GM21786 (cell line): ENCODE results near the gene SCN4A.
"Not testable (repeated sequence)": the region's sequence is repeated elsewhere in the genome, so short reads cannot be mapped to it uniquely, and the experiment has no call there.

Source experiments
- ATAC-seq: cut with Tn5 transposase; IDR thresholded peaks from one replicate; pipeline ENCODE4 v1.9.1; 2021; ENCODE audit not compliant: unreplicated experiment

SCN4A gene

DNA sequence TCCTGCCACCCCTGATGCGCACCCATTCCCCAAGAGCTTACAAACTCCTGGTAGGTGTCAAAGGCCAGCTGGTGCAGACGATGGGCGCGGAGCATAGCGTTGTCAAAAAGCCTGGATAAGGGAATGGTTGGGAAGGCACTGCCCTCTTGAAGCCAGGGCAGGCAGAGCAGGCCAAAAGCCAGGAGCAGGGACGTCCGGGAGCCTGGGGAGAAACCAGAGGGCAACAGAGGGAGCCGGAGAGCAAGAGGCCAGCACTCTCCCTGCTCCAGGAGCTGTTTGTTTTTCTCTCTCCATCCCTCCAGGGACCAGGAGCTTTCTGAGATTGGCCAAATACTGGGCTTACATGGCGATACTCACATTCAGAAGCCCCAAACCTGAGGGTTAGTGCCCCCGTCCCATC lies 54.4 kb downstream of the SCN4A start:
- ATAC-seq, result no peak

DNA sequence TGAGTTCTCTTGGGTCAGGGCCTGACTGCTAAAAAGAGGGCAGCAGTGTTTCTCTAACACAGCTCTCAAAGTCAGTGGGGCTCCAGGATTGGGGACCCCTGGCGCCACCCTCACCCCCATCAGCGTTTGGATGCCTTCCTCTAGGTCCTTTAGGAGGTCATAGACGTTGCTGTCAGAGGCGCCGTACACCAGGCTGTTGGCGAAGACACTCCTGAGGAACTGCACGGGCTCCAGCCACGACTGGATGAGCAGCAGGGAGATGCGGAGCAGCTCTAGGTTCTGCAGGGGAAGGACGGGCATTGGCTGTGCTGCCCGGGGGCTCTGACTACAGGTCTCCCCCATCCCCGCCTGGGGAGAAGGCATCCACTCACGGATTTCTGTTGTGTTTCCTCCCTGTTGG lies 55.1 kb downstream of the SCN4A start:
- no peak for ATAC-seq

DNA sequence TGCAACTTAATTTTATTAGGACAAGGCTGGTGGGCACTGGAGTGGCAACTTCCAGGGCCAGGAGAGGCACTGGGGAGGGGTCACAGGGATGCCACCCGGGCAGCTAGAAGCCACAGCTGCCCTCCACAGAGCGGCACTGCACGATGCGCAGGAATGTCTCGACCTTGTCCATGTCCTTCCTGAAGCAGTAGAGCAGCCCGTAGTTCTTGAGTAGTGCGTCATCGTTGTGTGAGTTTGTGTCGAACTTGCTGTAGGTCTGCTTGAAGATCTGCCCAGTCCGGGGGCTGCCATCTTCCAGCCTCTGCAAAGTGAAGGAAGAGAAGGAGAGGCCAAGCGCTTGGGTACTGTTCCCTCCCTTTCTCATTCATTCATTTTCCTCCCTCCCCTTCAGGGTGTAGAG lies 55.5 kb downstream of the SCN4A start:
- ATAC-seq, result not testable (repeated sequence)

DNA sequence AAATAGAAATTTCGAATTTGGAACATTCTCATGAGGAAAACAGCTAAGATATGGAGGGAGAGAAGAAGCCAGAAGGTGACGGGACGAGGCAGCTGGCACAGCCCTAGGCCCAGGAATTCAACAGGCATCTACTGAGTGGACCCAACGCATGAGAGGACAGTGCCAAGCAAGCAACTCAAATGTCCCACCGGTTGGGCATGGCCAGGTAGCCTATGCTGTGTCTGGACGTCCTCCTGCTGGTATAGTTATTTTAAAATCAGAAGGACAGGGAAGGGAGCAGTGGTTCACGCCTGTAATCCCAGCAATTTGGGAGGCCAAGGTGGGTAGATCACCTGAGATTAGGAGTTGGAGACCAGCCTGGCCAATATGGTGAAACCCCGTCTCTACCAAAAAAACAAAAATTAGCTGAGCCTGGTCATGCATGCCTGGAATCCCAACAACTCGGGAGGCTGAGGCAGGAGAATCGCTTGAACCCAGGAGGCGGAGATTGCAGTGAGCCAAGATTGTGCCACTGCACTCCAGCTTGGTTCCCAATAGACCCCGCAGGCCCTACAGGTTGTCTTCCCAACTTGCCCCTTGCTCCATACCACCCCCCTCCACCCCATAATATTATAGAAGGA lies 56.0 kb downstream of the SCN4A start:
- no peak for ATAC-seq

DNA sequence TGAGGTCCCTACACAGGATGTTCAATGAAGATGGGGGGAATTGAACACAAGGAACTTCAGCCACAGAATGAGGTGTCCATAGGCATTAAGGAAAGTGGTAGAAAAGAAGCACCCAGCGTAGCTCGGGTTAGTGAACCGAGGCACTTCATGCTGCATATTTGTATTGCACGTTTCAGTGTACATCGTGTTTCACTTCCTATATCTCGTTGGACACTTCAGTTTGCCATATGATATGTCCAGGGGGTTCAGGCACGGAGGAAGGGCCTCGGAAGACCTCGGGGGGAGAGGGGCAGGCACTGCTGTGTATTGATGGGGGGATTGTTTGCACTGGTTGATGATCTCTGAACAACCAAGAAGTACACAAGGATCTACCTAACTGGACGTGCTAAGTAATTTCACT lies 57.0 kb downstream of the SCN4A start:
- ATAC-seq, result peak; percentile 57

DNA sequence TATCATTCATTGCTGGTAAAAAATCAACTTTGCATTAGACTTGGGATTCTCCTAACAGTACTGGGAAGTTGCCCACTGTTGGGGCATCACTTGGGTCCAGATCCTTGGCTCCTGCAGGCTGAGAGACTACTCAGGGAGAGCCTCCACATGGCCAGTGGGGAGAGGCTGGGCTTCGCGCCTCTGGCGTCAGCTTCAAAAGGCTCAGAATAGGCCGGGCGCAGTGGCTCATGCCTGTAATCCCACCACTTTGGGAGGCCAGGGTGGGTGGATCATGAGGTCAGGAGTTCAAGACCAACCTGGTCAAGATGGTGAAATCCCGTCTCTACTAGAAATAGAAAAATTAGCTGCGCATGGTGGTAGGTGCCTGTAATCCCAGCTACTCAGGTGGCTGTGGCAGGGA lies 58.2 kb downstream of the SCN4A start:
- ATAC-seq, result no peak

DNA sequence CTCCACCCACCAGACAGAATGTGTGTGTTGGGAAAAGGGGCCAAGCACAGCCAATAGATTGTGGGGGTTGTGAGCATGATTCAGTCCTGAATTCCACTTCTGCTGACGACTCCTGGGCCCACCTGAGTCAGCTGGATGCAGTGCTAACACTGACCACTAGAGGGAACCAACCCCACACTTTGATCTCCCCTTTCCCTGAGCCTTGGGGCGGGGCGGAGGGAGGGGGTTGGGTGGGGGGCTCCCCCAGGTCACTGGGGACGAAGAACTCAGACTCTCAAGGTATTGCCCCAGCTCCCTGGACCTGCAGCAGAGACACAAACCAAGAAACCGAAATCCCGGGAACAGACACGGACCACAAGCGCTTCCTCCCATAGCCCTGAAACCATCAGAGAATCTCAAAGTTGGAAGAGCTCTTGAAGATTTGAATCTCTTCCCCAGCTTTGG lies 61.0 kb downstream of the SCN4A start:
- no peak for ATAC-seq

DNA sequence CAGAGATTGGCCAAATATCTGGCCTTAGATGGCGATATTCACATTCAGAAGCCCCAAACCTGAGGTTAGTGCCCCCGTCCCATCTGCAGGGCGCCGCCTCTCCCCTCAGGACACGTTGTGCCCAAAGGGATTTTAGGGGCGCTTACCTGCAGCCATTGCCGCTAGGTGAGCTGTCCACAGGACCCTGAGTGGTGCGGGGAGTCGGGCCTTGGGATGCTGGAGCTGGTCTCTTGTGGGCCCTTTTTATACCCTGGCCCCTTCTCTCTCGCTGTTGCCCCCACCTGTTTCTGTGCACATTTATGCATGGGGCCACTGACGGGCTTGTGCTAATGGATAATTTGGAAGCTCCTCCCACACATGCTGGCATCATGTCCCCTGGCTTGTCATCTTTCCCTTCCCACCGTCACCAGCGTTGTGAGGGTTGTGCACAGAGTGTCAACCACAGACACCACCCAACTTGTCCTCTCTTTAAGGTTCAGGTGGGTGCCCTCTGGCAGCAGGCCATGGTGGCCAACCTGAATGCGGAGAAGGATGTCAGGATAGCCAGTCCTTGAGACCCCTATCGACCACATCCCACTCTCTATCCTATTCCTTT lies 61.6 kb downstream of the SCN4A start, which contains the start of gene CSHL1:
Gene CSHL1 (minus strand): TSS at position 218 of the 595 bp plus-strand sequence. CDS start 62 bp downstream, at position 156.
- ATAC-seq, result no peak

DNA sequence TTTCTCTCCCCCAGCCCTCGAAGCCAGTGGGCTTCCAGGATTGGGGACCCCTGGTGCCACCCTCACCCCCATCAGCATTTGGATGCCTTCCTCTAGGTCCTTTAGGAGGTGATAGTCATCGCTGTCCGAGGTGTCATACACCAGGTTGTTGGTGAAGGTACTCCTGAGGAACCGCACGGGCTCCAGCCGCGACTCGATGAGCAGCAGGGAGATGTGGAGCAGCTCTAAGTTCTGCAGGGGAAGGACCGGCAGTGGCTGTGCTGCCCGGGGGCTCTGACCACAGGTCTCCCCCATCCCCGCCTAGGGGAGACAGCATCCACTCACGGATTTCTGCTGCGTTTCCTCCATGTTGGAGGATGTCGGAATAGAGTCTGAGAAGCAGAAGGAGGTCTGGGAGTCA lies 62.6 kb downstream of the SCN4A start:
- ATAC-seq, result no peak

DNA sequence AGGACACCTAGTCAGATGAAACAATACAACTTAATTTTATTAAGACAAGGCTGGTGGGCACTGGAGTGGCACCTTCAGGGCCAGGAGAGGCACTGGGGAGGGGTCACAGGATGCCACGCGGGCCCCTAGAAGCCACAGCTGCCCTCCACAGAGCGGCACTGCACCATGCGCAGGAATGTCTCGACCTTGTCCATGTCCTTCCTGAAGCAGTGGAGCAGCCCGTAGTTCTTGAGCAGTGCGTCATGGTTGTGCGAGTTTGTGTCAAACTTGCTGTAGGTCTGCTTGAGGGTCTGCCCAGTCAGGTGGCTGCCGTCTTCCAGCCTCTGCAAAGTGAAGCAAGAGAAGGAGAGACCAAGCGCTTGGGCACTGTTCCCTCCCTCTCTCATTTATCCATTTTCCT lies 63.1 kb downstream of the SCN4A start:
- not testable (repeated sequence) for ATAC-seq

DNA sequence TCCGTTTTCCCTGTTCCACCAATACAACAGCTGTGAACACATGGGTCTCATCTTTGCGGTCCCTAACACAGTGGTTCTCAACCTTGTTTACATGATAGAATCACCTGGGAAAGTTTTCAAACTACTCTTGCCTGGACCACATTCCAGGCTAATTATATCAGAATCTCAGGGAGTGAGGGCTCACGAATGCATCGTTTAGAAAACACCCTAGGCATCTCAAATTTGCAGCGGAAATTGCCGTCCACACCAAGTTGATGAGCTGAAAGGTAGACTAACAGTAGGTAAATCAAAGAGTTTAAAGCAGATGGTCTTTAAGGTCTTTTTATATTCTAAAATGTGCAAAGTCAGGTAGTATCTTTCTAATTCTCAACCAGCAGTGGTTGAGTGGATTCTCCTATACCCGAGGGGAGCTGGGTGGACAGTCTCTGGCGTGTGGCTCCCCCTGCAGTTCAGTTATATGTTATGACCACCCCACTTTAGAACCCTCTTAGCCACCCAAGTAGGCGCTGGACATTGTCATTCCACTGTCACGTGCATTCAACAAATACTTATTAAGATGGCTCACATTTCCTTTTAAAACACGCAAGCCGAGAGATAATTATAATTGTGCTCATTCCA lies 65.4 kb downstream of the SCN4A start:
- not testable (repeated sequence) for ATAC-seq

DNA sequence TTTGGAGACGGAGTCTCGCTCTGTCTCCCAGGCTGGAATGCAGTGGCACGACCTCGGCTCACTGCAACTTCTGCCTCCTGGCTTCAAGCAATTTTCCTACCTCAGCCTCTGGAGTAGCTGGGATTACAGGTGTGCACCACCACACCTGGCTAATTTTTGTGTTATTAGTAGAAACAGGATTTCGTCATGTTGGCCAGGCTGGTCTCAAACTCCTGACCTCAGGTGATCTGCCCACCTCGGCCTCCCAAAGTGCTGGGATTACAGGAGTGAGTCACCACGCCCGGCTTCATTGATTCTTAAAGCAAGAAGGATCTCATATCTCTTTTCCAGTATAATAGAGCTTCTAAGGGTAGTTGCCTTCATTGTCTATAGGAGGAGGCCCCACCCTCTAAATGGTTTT lies 67.9 kb downstream of the SCN4A start:
- ATAC-seq, result not testable (repeated sequence)

DNA sequence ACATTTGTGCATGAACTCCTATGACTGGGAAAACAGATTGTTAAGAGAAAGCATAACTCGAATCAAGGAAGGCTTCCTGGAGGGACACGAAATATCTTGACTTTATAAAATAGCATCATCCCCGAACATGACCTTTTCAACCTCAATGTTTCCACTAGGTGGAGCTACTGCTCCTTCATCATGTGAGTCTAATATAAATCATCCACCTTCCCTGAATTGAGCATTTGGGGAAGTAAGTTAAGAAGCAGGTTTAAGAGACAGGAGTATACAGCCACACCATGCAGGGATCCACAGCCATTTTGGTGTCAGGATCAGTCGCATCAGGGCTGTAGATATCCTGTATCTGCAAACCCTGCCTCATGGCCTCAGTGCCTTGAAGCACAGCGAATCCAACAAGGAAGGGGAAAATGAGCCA lies 68.9 kb downstream of the SCN4A start:
- ATAC-seq, result not testable (repeated sequence)

DNA sequence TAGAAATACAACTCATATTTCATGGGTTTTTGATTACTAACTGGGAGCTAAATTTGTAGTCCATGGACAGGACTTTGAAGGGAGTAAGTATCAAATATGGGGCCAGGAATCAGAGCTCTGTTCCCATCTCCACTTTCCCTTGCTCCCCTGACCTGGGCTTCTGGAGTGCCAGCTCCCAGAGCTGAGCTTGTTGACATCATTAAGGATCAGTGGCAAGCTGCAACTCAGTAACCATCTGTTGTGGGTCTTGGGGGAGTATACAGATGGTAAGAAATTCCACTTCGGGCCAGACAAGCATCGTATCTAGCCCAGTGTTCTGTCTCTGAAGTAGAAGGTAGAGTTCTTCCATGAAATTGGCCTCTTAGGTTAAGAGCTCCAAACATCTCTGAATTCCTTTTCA lies 70.7 kb downstream of the SCN4A start:
- ATAC-seq, result not testable (repeated sequence)

DNA sequence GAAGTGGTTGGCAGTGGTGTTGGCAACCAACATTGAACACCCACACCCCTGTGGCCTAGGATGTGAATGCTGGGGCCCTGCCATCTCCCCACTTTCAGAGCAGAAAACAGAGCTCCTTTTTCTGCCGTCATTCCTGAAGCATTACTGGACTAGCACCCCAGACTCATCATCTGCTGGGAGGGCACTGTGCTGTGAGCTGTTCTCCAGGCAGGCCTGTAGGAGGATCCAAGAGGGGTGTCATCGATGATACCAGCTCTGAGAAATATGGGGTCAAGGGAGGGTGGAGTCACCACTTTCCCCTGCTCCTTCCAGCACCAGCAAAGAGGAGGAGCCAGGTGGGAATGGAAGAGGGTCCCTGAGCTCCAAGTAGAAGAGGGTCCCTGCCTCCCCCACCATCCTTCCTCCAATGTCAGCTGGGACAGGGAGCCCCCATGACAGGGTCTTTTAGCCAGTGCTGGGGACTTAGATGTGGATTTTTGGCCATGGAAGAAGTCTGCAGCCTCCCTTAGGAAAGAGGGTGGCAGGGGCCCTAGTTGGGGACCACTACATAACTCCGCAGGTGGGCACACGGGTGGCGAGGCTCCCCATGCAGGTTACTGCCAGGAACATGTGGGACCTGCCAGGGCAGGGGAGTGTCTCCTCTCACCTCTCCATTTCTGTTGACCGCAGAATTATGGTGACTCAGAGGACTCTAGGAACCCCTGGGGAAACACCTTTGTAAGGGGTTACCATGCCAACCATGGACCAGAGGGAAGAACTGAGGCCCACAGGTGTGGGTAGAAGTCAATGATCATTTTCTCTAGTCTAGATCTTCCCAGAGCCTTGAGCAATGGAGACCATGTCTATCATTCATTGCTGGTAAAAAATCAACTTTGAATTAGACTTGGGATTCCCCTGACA lies 73.6 kb downstream of the SCN4A start:
- not testable (repeated sequence) for ATAC-seq

DNA sequence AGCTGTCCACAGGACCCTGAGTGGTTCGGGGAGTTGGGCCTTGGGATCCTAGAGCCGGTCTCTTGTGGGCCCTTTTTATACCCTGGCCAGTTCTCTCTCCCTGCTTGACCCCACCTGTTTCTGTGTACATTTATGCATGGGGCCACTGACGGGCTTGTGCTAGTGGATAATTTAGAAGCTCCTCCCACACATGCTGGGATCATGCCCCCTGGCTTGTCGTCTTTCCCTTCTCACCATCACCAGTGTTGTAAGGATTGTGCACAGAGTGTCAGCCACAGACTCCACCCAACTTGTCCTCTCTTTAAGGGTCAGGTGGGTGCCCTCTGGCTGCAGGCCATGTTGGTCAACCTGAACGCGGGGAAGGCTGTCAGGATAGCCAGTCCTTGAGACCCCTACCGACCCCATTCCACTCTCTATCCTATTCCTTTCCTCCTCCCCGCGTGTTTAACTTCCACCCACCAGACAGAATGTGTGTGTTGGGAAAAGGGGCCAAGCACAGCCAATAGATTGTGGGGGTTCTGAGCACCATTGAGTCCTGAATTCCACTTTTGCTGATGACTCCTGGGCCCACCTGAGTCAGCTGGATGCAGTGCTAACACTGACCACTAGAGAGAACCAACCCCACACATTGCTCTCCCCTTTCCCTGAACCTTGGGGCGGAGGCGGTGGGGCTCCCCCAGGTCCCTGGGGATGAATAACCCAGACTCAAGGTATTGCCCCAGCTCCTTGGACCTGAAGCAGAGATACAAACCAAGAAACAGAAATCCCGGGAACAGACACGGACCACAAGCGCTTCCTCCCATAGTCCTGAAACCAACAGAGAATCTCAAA lies 76.0 kb downstream of the SCN4A start, which contains the start of gene CSH1:
Gene CSH1 (minus strand): TSS at position 51 of the 831 bp plus-strand sequence. CDS start 63 bp downstream, outside the sequence.
- ATAC-seq, result not testable (repeated sequence)

DNA sequence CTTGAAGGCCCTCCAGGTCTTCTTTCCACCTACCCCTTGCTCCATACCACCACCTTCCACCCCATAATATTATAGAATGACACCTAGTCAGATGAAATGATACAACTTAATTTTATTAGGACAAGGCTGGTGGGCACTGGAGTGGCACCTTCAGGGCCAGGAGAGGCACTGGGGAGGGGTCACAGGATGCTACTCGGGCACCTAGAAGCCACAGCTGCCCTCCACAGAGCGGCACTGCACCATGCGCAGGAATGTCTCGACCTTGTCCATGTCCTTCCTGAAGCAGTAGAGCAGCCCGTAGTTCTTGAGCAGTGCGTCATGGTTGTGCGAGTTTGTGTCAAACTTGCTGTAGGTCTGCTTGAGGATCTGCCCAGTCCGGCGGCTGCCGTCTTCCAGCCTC lies 77.9 kb downstream of the SCN4A start:
- not testable (repeated sequence) for ATAC-seq

DNA sequence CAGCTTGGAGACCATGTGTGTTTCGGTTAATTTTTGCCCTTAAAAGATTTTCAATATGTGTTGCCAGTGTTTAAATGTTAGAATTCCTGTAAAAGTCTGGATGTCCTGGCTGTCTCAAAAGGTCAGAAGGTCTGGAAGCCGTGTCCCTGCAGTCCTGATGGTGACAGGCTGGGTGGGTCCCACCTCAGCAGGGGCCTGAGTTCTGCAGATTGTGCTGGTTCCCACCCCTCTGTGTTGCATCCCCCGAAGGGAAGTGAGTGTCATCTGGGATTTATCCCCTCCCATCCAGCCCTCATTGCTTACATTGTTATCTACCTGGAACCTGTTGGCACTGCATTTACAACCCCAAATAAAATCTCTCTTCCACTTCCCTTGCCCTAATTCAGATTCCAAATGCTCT lies 78.7 kb downstream of the SCN4A start:
- not testable (repeated sequence) for ATAC-seq

DNA sequence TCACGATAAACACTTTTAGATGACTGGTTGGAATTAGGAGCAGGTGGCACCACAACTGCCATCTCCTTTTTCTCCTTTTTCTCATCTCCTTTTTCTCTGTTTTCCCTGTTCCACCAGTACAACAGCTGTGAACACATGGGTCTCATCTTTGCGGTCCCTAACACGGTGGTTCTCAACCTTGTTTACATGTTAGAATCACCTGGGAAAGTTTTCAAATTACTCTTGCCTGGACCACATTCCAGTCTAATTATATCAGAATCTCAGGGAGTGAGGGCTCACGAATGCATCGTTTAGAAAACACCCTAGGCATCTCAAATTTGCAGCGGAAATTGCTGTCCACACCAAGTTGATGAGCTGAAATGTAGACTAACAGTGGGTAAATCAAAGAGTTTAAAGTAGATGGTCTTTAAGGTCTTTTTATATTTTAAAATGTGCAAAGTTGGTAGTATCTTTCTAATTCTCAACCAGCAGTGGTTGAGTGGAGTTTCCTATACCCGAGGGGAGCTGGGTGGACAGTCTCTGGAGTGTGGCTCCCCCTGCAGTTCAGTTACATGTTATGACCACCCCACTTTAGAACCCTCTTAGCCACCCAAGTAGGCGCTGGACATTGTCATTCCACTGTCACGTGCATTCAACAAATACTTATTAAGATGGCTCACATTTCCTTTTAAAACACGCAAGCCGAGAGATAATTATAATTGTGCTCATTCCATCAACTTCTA lies 80.2 kb downstream of the SCN4A start:
- ATAC-seq, result not testable (repeated sequence)
